ENCODE data around the gene RGS17. TPM values are rescaled to one million over a fixed set of nuclear protein-coding genes. Genes with fewer than 3 reads are reported as not detected.

The RGS17 gene
- total RNA-seq, 4 donors from 2014 or later, result 0.08 to 0.16 TPM; not detected in 2

DNA sequence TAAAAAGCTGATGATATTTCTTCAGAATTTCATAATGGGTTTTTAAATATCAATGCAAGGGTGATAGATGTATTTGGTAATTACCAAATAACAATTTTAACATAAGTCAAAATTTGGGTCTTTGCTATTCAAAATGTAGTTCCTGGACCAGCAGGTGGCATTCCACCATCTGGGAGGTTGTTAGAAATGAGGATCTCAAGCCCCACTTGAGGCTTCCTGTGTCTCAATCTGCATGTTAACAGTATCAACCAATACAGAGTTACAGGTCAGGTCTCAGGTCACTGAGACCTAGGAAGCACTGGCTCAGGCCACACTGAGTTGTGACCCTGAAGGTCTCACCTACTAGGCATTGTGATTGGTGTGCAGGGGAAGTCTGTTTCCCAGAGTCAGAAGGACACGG is 71.3 kb downstream of the RGS17 start:
- no peak for DNase-seq (ENCODE audit: low spot score in 2 of 2)
- no peak overlapping the region for H3K4me3 ChIP-seq (ENCODE audit: low read depth, poor library complexity, severe bottlenecking)
- no peak for TF ChIP-seq POLR2A (IDR thresholded peaks at IDR 0.05)
- TF ChIP-seq, protein P1, sequence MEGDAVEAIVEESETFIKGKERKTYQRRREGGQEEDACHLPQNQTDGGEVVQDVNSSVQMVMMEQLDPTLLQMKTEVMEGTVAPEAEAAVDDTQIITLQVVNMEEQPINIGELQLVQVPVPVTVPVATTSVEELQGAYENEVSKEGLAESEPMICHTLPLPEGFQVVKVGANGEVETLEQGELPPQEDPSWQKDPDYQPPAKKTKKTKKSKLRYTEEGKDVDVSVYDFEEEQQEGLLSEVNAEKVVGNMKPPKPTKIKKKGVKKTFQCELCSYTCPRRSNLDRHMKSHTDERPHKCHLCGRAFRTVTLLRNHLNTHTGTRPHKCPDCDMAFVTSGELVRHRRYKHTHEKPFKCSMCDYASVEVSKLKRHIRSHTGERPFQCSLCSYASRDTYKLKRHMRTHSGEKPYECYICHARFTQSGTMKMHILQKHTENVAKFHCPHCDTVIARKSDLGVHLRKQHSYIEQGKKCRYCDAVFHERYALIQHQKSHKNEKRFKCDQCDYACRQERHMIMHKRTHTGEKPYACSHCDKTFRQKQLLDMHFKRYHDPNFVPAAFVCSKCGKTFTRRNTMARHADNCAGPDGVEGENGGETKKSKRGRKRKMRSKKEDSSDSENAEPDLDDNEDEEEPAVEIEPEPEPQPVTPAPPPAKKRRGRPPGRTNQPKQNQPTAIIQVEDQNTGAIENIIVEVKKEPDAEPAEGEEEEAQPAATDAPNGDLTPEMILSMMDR (IDR thresholded peaks at IDR 0.05), result no peak
- 96 to 100% methylated on average over 1 of the region's 1 CpG for WGBS, 2 donors
- intact Hi-C loops (cut with DNase I; ENCODE audit: low total_unique reads), result no loop called here

DNA sequence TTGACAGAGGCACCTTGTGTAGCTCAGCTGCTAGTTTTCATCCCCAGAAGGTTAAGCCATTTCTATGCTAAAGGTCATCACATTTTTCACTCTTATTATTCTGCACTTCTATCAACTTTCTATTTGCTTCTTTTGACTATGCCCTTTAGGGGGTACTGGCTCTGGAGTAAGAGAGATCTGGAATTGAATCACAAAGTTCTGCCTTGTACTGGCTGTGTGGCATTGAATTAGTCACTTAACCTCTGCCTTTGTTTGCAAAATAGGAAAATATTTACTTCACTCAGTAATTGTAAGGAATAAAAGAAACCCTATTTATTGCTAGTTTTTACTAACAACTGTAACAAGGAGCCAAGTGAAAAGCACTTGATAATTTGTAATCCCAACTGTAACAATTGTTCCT is 71.8 kb downstream of the RGS17 start:
- TF ChIP-seq, protein P1 (IDR thresholded peaks at IDR 0.05), result no peak
- no peak for TF ChIP-seq POLR2A (IDR thresholded peaks at IDR 0.05)
- no peak for DNase-seq (ENCODE audit: low spot score in 2 of 2)
- H3K4me3 ChIP-seq (ENCODE audit: low read depth, poor library complexity, severe bottlenecking), result no peak overlapping the region

DNA sequence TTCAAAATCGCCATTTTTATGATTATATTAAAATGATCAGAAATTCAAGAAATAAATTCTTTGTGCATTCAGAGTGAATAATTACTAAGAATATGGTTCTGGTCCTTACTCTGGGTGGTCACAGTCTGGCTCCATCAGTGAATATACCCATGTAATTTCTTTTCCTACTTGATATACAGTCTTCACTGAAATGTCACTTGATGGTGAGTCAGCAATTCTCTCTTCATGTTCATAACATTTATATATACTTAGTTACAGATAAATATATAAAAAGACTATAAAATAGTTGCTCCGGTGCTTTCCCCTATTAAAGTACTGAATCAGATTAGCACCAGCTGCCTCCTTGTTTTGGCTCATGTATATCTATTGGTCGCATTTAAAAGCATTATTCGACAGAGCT is 72.2 kb downstream of the RGS17 start:
- 62 to 63% methylated on average over 4 of the region's 4 CpGs for WGBS, 2 donors
- no peak for TF ChIP-seq POLR2A (IDR thresholded peaks at IDR 0.05)
- intact Hi-C loops (cut with DNase I; ENCODE audit: low total_unique reads), result no loop called here

More for the DNA sequence above, 71.8 kb downstream of the RGS17 start:
- intact Hi-C loops (cut with DNase I; ENCODE audit: low total_unique reads), result no loop called here

DNA sequence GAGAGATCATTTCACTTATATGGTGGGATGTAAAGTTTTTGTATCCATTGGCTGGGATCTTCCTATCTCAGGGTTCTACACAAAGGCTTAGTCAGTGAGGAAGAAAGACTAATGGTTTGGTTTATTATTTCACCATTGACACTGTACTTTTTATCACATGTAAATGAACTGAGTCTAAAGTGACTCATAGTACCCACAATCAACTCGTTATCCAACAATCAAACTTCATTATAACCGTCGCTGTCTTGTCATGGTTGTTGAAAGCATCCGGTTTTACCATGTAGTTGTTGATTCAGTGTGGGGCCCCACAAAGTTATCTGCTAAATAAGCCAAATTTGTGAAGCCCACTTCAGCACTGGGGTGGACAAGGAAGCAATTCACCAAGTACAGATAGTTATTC is 72.8 kb downstream of the RGS17 start:
- 29 to 32% methylated on average over 4 of the region's 4 CpGs for WGBS, 2 donors
- intact Hi-C loops (cut with DNase I; ENCODE audit: low total_unique reads), result no loop called here
- no peak for DNase-seq (ENCODE audit: low spot score in 2 of 2)
- no peak for TF ChIP-seq POLR2A (IDR thresholded peaks at IDR 0.05)
- TF ChIP-seq, protein P1 (IDR thresholded peaks at IDR 0.05), result no peak
- no peak overlapping the region for H3K4me3 ChIP-seq (ENCODE audit: low read depth, poor library complexity, severe bottlenecking)

More for the DNA sequence above, 72.2 kb downstream of the RGS17 start:
- no peak for DNase-seq (ENCODE audit: low spot score in 2 of 2)
- no peak overlapping the region for H3K4me3 ChIP-seq (ENCODE audit: low read depth, poor library complexity, severe bottlenecking)

DNA sequence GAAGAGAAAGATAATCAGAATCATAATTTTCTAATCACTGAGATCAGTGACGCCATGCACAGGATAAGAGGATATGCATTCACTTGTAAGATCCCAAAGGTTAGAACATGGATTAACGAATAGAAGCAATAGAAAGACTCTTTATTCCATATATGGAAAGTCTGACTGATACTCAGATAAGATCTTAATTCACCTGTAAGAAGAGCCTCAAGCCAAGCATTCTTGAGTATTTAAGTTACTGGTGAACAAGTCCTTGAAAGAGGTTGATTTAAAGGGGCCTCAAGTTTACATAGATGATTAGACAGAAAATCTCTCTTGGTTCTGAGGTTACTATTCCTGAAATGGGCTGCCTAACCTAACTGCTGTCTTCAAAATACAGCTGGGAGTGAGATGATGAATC is 74.8 kb downstream of the RGS17 start:
- no peak for TF ChIP-seq POLR2A (IDR thresholded peaks at IDR 0.05)
- TF ChIP-seq, protein P1 (IDR thresholded peaks at IDR 0.05), result no peak
- no peak for DNase-seq (ENCODE audit: low spot score in 2 of 2)
- intact Hi-C loops (cut with DNase I; ENCODE audit: low total_unique reads), result no loop called here
- WGBS, 2 donors, result 58 to 69% methylated on average over 2 of the region's 2 CpGs
- H3K4me3 ChIP-seq (ENCODE audit: low read depth, poor library complexity, severe bottlenecking), result no peak overlapping the region

DNA sequence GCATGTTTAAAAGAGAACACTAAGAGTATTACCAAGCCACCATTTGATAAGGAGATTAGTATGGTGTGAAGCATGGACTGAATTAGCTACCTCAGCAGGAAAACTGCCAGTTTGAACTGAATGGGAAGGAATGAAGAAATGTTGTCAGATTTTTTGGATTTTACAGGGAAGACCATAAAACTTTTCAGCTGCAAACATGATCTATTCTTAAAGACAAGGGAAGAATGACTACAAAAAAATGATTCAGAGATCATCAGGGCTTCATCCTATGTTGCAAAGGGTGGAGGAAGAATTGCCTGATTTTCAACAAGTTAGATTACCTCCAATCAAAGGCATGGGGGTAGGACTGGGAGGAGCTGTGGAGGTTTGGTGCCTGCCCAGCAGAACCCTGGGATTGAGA is 79.3 kb downstream of the RGS17 start:
- no peak for DNase-seq (ENCODE audit: low spot score in 2 of 2)
- H3K4me3 ChIP-seq (ENCODE audit: low read depth, poor library complexity, severe bottlenecking), result no peak overlapping the region
- intact Hi-C loops (cut with DNase I; ENCODE audit: low total_unique reads), result no loop called here
- TF ChIP-seq POLR2A (IDR thresholded peaks at IDR 0.05), result no peak
- TF ChIP-seq, protein P1 (IDR thresholded peaks at IDR 0.05), result no peak

All from lower leg skin (tissue), 4 donors.